Measurements from ENCODE around the gene ARMC9. TPM values are rescaled to one million over a fixed set of nuclear protein-coding genes. Genes with fewer than 3 reads are reported as not detected.

ARMC9 gene
- total RNA-seq, 1 experiment from 2014 or later = 41.9 TPM

DNA sequence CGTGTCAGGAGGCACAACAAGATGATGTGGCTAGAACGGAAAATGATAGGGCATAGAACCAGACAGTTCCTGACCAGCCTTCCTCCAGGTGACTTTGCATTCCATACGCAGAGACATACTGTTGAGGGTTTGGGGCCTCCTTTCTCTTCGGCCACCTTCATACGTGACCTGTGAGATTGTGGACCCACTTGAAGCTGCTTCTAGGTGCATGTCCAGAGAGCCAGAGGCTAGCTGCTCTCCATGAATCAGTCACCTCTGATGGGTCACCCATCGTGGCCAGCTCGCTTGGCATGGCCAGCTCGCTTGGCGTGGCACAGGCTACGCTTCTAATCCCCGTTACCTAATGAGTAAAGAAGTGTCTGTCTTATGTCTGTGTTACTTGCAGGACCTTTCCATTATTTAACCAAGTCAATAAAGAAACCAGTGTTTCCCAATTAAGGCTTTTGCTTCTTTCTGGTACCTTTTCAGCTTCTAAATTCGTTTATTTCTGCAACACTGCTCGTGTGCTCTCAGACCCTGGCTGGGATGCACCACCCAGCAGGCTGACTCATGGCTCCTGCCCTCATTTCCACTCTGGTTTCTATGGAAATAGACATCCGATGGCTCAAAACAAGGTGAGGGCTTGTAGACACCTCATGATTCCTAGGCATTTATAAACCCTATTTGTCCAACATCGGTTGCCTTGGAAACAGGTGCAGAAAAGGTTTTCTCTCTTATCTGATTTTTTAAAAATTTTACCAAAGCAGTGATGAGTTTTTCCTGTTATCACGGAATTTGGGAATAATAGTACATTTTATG lies 110.4 kb downstream of the ARMC9 start:
- DNase-seq (ENCODE audit: low spot score) = no peak

DNA sequence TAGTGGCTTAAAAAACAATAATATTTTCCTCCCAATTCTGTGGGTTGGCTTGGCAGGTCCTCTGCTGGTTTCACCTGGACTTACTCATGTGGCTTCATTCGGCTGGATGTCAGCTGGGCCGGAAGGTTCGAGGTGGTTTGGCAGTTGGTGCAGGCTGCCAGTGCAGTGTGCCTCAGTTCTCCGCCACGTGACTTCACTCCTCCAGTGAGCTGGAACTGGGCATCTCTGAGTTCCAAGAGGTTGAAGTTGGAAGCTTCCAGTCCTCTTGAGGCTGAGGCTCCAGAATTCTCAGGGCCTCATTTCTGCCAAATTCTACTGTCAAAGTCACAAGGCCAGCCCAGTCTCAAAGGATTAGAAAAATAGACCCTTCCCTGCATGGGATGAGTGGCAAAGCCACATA lies 113.6 kb downstream of the ARMC9 start:
- DNase-seq (ENCODE audit: low spot score) = no peak

DNA sequence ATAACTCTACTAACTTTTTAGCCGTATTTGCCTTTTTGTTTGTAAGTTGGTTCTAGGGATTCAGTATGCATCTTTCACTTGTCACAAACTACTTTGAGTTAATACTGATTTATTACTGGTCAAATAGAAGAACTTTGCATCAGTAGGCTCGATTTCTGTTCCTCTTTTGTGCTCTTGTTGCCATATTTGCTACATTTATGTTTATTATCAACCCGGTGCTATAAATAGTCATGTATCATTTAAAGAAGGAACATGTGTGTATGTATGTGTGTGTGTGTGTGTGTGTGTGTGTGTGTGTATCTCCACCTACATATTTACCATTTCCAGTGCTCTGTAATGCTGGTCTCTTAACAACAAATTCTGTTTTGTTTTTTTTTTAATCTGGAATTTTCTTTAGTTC lies 117.5 kb downstream of the ARMC9 start:
- DNase-seq (ENCODE audit: low spot score) = no peak

DNA sequence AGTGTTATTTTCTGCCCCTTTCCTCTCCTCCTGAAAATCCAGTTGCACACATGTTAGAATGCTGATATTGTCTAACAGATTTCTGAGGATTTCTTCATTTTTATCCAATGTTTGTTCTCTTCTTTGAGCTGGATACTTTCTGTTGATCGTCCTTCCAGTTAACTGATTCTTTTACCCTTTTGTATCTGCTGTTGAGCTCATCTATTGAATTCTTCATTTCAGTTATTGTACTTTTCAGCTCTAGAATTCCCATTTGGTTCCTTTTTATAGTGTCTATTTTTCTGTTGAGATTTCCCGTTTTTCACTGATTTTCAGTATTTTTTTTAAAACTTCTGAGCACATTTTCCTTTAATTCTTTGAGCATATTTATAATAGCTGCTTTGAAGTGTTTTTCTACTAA lies 119.1 kb downstream of the ARMC9 start:
- DNase-seq (ENCODE audit: low spot score) = no peak

DNA sequence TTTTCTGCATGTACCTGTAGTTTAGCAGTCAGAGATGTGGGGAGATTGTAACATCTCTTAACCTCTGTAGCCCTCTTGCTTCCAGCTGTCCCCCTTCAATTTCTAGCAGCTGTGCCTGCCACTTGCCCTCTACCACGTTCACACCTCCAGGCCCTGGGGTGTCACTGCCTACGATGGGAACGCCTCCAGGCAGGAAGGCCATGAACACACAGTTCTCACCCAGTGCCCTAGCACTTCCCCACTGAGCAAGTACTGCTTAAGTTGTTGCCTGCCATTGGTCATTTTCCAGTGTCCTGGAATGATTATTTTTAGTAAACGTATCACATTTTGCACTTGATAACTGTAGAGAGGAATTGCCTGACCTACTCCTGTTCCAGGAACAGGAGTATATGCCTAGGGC lies 120.0 kb downstream of the ARMC9 start:
- DNase-seq (ENCODE audit: low spot score) = no peak

DNA sequence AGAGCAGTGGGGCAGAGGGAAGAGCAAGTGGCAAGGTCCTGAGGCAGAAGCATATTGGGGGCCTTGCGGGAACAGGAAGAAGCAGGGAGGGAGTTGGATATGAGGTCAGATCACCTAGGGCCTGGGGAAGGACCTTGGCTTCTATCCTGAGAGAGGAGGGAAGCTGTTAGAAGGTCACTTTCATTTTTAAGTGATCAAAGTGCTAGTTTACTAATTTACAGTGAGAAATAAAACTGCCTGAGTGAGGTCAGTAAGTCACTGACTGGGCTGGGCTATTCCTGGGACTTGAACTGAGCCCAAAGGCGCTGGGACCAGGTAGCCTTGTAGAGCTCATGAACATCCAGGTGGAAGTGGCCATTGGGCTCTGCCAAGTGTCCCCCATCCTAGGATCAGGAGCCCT lies 120.5 kb downstream of the ARMC9 start:
- no peak for DNase-seq (ENCODE audit: low spot score)

DNA sequence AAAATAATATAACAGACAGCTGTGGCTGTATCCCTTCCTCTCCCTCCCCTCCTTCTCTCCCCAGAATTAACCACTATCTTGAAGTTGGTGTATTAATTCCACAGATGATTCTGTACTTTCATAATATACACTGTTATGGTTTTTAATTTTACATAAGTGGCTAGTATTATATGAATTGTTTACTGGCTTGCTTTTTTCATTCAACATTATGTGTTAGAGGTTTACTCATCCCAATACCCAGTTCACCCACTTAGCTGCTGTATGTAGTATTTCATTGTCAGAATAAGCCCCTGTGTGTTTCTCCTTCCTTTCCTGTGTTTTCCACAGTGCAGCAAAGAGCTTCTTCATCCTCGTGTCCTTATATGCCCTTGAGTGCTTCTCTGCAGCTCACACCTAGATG lies 121.4 kb downstream of the ARMC9 start:
- no peak for DNase-seq (ENCODE audit: low spot score)

DNA sequence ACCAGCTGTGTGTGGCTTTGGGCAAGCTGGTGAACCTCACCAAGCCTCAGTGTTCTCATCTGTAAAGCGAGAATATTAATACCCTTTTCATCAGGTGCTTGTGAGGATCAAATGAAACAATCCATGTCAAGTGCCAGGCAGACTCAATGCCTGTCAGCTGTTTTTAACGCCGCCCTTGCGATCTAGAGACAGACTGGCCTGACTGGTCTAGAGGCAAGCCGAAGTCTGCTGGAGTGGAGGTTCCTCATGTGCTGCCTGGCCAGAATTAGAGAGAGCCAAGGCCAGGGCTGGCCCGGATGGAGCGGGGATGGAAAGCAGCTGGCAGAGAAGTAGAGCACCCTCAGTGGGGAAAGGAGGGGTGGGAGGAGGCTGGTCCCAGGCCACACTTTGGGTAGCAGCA lies 122.6 kb downstream of the ARMC9 start:
- no peak for DNase-seq (ENCODE audit: low spot score)

DNA sequence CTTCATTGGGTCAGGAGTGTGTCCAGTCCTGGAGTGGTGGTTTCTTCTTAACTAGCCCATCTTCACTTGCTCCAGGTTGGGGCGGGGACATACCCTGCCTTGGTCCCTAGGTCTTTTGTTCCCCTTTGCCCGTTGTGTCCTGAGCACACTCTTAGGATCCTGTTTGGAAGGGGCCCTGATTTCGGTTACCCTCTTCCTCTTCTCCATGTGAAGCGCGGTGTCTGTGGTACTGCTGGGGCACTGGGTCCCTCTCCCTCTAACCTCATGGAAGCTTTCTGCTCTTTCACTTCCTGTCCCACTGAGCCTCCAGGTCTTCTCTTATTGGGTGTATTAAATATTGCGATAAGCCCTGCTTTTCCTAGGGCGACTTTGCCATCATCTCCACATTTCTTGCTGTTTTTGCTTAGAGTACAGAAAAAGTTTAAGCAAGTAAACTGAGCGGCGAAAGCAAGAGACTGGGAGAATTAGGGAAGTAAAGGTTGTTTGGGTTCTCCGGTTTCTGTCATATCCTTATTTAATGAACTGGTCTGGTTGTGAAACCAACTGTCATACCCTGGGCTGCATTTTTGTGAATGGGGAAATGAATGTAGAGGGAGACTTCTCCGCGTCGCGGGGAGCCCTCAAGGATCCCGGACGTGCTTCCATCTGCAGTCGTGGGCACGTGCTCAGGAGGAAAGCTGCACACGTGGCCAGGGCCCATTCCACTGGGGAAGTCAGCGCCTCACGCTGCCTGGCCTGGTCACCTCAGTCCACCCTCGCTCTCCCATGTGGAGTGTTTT lies 123.3 kb downstream of the ARMC9 start:
- DNase-seq (ENCODE audit: low spot score) = no peak

DNA sequence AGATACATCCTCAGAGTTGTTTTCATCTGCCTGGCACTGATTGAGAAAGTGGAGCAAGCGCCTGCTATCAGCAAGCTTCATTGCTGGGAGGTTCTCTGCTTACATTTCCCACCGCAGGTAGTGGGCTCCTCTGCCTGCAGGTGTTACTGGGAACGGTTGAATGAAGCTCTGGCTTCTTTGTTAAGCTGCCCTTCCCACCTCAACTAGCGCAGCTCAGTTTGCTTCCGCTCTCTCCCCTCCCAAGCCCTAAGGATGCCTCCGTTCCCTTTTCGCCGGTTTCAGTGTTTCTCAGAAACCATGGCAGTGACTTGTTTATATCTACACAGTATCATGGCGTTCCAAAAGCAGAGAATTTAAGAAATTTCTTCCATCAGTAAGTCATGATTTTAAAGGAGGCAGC lies 124.9 kb downstream of the ARMC9 start:
- no peak for DNase-seq (ENCODE audit: low spot score)

DNA sequence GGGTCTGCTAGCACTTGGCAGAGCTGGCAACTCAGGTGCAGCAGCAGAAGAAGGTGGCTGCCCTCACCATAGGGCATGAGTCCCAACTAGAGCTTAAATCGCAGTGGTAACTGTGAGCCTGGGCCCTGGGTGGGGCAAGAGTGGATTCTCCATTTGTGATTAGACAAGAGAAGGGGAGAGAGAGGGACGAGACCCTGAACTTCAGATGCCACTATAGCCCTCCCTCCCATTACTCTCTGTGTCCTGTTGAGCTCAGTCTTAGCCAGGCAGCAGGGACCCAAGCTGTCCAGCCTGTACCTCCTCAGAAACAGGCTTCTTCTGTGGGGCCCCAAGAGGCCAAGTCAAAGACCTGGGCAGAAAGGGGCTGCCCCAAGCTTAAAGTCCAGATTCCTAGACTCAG lies 127.4 kb downstream of the ARMC9 start:
- no peak for DNase-seq (ENCODE audit: low spot score)

DNA sequence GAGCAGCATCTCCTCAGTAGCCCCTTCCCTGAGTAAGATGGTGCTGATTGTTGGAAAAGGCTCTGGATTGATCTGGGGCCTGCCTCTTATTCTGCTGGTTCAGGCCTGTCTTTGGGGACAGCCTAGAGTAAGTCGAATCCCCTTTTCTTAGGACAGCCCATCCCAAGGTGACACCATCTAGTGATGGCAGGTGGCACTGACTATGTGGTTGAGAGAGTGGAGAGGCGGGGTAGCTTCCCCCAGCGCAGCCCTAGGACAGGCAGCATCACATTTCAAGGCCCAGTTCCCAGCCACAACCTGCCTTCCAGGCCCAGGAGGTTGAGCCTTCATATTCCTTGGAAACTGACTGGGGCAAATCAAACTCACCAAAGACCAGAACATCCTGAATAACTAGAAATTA lies 128.0 kb downstream of the ARMC9 start:
- no peak for DNase-seq (ENCODE audit: low spot score)

DNA sequence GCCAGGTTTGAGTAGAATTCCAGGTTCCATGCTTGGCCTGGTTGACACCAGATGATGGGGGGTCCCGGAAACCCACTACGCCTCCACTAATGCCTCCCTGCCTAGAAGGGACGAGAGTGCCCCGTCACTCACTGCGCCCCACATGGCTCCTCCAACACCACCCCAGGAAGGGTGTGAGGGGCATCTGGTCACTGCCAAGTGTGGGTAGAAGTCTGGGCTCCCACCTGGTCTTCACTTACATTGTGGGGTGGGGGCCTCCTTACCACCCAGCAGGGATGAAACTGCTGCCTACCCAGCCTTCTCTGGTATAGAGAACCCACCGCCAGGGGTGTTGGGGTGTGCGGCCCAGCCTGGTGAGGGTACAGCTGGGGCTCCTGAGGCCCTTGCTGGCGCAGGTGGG lies 131.9 kb downstream of the ARMC9 start:
- DNase-seq (ENCODE audit: low spot score) = no peak

DNA sequence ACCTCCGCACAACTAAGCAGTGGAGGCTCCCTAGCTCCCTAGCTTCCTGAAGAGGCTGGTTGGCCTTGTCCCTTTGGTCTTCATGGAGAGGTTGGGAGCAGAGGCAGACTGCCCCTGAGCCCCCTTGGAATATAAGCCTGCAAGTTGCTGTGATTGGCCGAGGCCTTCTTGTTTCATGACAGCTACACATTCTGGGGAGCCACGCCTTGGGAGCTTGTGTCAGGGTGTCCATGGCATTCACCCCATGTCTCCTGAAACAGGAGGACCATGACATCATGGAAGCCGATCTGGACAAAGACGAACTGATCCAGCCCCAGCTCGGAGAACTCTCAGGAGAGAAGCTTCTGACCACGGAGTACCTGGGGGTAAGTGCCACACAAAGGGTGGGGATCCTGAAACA lies 133.1 kb downstream of the ARMC9 start:
- no peak for DNase-seq (ENCODE audit: low spot score)

DNA sequence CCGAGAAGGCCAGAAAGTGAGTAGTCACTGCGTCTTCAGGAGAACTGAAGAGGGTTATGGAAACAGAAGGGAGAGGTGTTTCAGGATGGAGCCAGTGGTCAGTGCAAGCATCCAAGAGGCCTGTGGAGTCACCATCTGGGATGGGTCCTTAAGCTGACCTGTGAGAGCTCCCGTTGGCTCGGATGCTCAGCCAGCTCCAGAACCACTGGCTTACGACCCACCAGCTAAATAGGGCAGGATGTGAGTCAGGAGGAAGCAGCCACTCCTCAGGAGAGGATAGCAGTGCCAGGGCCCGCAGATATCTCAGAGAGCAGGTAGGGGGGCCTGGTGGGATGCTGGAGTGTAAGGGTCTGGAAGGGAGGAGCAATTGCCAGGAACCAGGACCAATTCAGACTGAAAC lies 134.0 kb downstream of the ARMC9 start:
- DNase-seq (ENCODE audit: low spot score) = no peak

DNA sequence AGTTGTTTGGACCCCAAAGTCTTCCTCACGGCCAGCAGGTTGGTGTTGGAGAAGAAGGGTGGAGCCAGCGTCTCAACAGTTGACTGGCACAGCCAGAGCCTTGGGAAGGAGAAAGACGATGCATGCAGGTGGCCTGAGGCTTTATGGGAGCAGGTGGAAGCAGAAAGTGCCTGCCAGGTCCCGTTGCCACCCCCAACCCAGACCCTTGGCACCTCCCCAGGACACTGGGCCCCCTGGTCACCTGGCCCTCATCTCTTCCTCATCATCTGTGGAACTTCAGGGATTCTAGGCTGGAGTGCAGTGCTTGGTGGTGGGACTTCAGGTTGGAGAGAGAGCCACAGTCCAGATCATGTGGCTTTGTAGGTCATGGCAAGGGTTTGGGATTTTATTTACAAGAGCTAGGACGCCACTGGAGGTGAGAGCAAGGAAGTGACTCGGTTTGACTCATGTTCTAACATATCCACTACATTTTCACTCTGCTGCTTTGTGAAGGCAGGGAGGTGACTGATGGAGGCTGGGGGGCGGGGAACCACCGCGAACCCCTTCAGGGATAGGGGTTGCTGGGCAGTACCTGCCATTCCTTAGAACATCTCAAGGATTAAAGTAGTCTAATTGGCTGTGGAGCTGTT lies 134.6 kb downstream of the ARMC9 start:
- DNase-seq (ENCODE audit: low spot score) = no peak

DNA sequence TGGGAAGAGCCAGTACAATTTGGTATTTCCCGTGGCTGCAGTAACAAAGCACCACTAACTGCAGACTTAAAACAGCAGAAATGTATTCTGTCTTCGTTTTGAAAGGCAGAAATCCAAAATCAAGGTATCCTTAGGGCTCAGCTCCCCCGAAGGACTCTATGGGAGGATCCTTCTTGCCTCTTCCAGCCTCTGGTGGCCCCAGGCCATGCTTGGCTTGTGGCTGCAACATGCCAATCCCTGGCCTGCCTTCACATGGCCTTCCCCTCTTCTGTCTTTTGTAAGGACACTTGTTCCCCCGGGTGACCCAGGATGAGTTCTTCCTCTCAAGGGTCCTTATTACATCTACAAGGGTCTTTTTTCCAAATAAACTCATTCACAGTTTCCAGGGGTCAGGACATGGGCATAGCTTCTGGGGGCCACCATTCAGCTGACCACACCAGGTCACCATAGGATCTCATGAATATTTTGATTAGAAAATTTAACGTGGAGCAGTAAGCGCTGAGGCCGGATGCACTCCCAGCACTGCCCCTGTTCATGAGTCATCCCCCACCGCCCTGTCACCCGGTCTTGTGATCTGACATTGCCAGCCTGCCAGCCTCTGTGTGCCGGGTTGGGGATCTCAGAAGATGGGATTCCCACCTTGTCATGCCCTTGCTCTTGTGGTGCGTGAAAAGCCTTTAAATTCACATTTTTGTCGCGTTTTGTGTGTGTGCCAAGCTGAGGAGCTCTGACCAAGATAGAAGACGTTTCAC lies 135.9 kb downstream of the ARMC9 start:
- no peak for DNase-seq (ENCODE audit: low spot score)

DNA sequence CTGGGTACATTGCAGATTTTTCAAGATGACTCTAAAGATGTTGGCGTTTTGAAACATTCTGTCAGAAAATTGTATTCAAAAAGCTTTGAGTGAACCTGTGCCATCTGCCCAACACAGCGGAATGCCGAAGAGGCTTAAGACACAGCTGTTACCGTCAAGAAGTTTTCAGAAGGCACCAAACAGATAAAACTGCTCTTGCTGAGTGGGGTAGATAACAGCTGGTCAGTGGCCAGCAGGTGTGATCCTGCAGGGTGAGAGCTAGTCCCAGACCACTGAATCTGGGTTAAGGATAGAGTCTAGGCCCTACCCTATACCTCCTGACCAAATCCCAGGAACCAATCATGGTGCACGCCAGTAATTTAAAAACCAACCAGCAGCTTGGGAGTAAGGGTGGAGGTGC lies 136.6 kb downstream of the ARMC9 start:
- DNase-seq (ENCODE audit: low spot score) = no peak

DNA sequence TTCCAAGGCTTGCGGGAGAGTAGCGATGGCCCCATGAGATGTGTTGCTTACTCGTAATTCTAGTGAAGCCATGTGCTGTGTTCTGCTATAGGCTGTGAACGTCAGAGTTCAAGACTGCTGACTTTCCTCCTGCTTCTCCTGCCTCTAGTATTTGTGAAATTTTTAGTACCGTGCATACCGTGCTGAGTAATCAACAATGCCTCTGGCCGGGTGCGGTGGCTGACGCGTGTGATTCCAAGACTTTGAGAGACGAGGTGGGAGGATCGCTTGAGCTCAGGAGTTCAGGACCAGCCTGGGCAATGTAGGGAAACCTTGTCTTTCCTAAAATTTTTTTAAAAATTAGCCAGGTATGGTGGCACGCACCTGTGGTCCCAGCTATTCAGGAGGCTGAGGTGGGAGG lies 137.2 kb downstream of the ARMC9 start:
- DNase-seq (ENCODE audit: low spot score) = no peak

DNA sequence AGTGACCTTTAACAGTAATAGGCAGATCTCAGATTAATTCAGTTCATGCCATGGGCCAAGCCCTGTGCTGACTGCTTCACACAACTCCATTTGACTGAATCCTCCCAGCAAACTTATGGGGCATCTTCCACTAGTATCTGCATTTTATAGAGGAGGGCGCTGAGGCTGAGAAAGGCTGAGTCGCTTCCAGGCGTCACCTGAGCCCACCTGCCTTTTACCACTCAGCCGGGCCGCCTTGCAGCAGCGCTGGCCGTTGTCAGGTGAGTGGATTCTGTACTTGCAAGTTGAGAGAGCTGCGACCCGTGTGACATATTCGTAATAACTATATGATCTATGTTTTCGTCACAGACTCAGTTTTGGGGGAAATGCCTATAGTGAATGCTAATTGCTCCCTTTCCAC lies 137.8 kb downstream of the ARMC9 start:
- no peak for DNase-seq (ENCODE audit: low spot score)

DNA sequence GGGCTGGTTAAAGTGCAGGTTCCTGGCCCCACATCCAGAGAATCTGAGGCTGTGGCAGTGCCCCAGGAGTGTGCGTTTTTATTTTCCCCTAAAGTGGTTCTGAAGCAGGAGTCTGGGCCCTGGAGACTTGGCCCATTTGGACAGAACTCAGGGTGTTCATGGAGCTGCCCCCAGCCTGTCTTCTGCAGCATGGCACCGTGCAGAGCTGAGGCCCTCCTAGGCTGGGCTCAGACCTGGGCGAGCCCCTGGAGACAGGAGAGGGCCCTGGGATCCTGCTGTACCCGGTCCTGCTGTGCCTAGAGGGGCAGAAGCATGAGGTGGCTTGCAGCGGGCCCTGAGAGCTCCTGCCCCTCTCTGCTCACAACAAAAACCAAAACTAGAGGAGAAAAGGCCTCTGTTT lies 138.3 kb downstream of the ARMC9 start:
- no peak for DNase-seq (ENCODE audit: low spot score)
